GM12878 (cell line): Measurements from ENCODE around the gene TOB1. TPM values are rescaled to one million over a fixed set of nuclear protein-coding genes. Genes with fewer than 3 reads are reported as not detected.

Experiments
- ATAC-seq: fragments of 200-7000 bp; cut with Tn5 transposase; 3 replicates; pipeline ENCODE4 v1.9.1; 2020; ENCODE audit warnings: mild to moderate bottlenecking, moderate library complexity
- BruUV-seq: library from RNA; stranded (reverse); fragments of 400-500 nt; replicated peaks from 2 replicates; lab custom pipeline; 2021; lab: Mats Ljungman, UMichigan
- CTCF ChIA-PET: fragments of 300-600 bp; sonication (Branson Sonifier 250); formaldehyde crosslinking; extraction: SDS; loops from one replicate; lab custom pipeline; 2021; ENCODE audit warnings: inconsistent platforms; lab: Yijun Ruan, JAX
- POLR2A ChIA-PET: fragments of 350-600 bp; formaldehyde crosslinking; extraction: SDS; loops from one replicate; lab custom pipeline; 2021; ENCODE audit warnings: inconsistent platforms; lab: Charles Lee
- RAD21 ChIA-PET: fragments of 300-600 bp; sonication (Branson Sonifier 250); formaldehyde crosslinking; loops from one replicate; lab custom pipeline; 2023; ENCODE audit warnings: antibody characterized with exemption; ENCODE audit not compliant: unreplicated experiment; lab: Charles Lee
- SMC1A ChIA-PET: fragments of 300-600 bp; sonication (Branson Sonifier 250); formaldehyde crosslinking; loops from one replicate; lab custom pipeline; 2023; ENCODE audit not compliant: unreplicated experiment, uncharacterized antibody; lab: Charles Lee
- DNase-seq: peaks from one replicate; pipeline ENCODE4 v3.0.0-alpha.2; 2011; ENCODE audit warnings: low read depth, low spot score
- FAIRE-seq: peaks from 3 replicates; lab custom pipeline; 2011; peaks lifted over from hg19 to GRCh38; lab: Jason Lieb, UNC
- H2AFZ ChIP-seq: 2 replicates; pipeline ENCODE4 v1.6.0; 2011; ENCODE audit warnings: low read depth, low read length, control low read depth; ENCODE audit not compliant: control insufficient read depth
- H3K27ac ChIP-seq: 2 replicates; pipeline ENCODE4 v1.5.1; 2011; ENCODE audit warnings: control low read depth; ENCODE audit not compliant: control insufficient read depth, insufficient read depth
- H3K27me3 ChIP-seq, 2 experiments: replicated peaks in 1 of 2; 2 replicates each; pipeline versions ENCODE4 v1.6.0 to v1.6.1; 2011; ENCODE audit warnings: low read length in 1 of 2; ENCODE audit not compliant: control insufficient read depth in 2 of 2, insufficient read depth in 2 of 2
- H3K36me3 ChIP-seq, 2 experiments: 2 replicates each; pipeline ENCODE4 v1.5.1; 2011; ENCODE audit warnings: low read length in 1 of 2; ENCODE audit not compliant: control insufficient read depth in 2 of 2, insufficient read depth in 2 of 2
- H3K4me1 ChIP-seq: 2 replicates; pipeline ENCODE4 v1.6.1; 2011; ENCODE audit warnings: mild to moderate bottlenecking, low read length, moderate library complexity, mixed read lengths; ENCODE audit not compliant: control insufficient read depth, insufficient read depth
- H3K4me2 ChIP-seq: 2 replicates; pipeline ENCODE4 v1.6.0; 2011; ENCODE audit warnings: control low read depth; ENCODE audit not compliant: control insufficient read depth, insufficient read depth
- H3K4me3 ChIP-seq: fragments of 200-600 bp; sonication (generic); 2 replicates; pipeline ENCODE4 v1.5.1; 2016
- H3K79me2 ChIP-seq: 2 replicates; pipeline ENCODE4 v1.6.0; 2011; ENCODE audit warnings: low read length; ENCODE audit not compliant: control insufficient read depth, insufficient read depth
- H3K9ac ChIP-seq: 2 replicates; pipeline ENCODE4 v1.8.0; 2011; ENCODE audit warnings: low read length, control low read depth, mixed read lengths; ENCODE audit not compliant: control insufficient read depth, insufficient read depth
- H3K9me3 ChIP-seq: replicated peaks from 3 replicates; pipeline ENCODE4 v1.5.1; 2011; ENCODE audit warnings: mild to moderate bottlenecking, low read length; ENCODE audit not compliant: control insufficient read depth, insufficient read depth
- H4K20me1 ChIP-seq: 2 replicates; pipeline ENCODE4 v1.6.0; 2011; ENCODE audit not compliant: control insufficient read depth, insufficient read depth
- MTA2 ChIP-seq: fragments of 450-650 bp; IDR thresholded peaks from 2 replicates; pipeline ENCODE4 v1.6.1; 2016; ENCODE audit warnings: low read depth, mild to moderate bottlenecking, moderate library complexity
- POLR2A ChIP-seq: IDR thresholded peaks from 2 replicates; pipeline ENCODE4 v1.6.1; 2011; ENCODE audit warnings: low read depth, mild to moderate bottlenecking, low read length
- POLR2AphosphoS5 ChIP-seq: IDR thresholded peaks from 2 replicates; pipeline ENCODE4 v1.6.1; 2011; ENCODE audit warnings: mild to moderate bottlenecking, low read length, inconsistent platforms
- YY1 ChIP-seq: IDR thresholded peaks from 2 replicates; pipeline ENCODE4 v1.6.1; 2011; ENCODE audit warnings: low read depth, mild to moderate bottlenecking, low read length
- ZBED1 ChIP-seq: IDR thresholded peaks from 2 replicates; pipeline ENCODE4 v1.6.1; 2016; ENCODE audit warnings: borderline replicate concordance
- WGBS: methylation state at CpG from one replicate; pipeline ENCODE4 v1.1.6; 2016; ENCODE audit warnings: low lambda C conversion rate; ENCODE audit not compliant: insufficient replicate concordance, insufficient coverage; ENCODE audit errors: missing lambda C conversion rate; 5-methylcytosine and 5-hydroxymethylcytosine counted together
- in situ Hi-C: fragments of 300-500 bp; cut with MboI; formaldehyde crosslinking; loops from 9 replicates; pipeline ENCODE4 v1.14.3; 2018; ENCODE audit warnings: mixed read lengths
- intact Hi-C: fragments of 100-400 bp; cut with micrococcal nuclease; formaldehyde crosslinking; loops from one replicate; pipeline ENCODE4 v1.14.2; 2022; ENCODE audit not compliant: unreplicated experiment
- polyA plus RNA-seq, 11 experiments: library from polyadenylated mRNA; depleted of rRNA in 4 of 11; unstranded in 6 of 11; stranded (reverse) in 5 of 11; fragments of >200 nt; fragmentation: Nextera tagmentation in 4 of 11; fragmentation: Illumina TruSeq in 1 of 11; extraction: Ambion mirVana in 4 of 11; extraction: Trizol in 1 of 11; gene quantifications; 1 replicate in 1 of 11; 2 replicates in 10 of 11; pipeline versions ENCODE4 v1.2.1 to v1.2.3, GENCODE V29; 2011 to 2016; ENCODE audit warnings: inconsistent platforms in 2 of 11, missing spikeins in 2 of 11, low read depth in 1 of 11
- total RNA-seq, 4 experiments: library from RNA; depleted of rRNA in 3 of 4; stranded (reverse); fragments of >200 nt in 3 of 4; fragmentation: Illumina TruSeq in 1 of 4; extraction: Trizol in 1 of 4; gene quantifications; 2 replicates each; pipeline versions ENCODE4 v1.2.1 to v1.2.3, GENCODE V29; 2013 to 2021
- TF ChIP-seq, protein P1 (sequence below): fragments of 450-650 bp; IDR thresholded peaks from 2 replicates; pipeline ENCODE4 v1.6.1; 2016; ENCODE audit warnings: mild to moderate bottlenecking
- TF ChIP-seq, protein P2 (sequence below): fragments of 450-650 bp; IDR thresholded peaks from 2 replicates; pipeline ENCODE4 v1.6.1; 2016; ENCODE audit warnings: mild to moderate bottlenecking

Gene TOB1
- total and polyA plus RNA-seq, 10 of the 15 experiments (the other 5 are each of a cell fraction or from before 2014, with no cell fraction given) = 5.0 to 32.4 (median 13.7) TPM

DNA sequence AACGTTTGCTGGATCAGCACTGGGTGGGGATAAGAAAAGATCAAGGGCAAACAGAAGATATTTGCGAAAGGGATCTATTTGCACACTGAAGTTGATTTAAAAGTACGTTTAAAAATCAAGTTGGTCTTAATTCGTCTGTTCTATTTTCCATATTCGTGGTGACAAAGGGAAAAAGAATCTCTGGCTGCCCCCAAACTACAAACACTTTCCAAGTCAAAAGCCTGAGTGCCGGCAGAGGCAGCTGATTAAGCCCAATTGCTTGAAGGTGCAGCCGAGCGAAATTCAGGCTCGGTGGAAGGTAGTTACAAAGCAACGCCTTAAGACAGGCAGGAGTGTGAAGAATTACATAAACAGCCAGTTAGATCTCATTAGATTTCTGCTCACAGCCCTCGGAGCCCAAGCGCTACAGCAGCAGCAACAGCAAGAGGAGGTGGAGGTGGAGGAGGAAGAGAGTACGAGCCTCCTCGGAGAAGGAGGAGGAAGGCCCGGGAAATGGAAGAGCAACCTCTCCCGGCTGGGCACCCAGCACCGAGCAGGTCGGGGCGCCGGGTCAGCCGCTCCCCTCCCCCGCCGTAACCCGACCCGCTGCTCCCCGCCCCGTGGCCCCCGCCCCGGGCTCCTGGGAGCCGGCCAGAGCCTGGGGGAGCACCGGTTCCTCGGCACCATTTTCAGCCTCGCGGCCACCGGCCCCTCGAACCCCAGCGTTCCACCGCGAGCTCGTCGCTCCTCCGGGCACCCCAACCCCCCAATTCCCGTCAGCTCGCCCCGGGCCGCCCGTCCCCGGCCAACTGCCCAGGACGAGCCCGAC is 890 bp downstream of the TOB1 start:
- H2AFZ ChIP-seq = peak overlapping the region; percentile 48
- TF ChIP-seq POLR2A (no peak), MTA2 (no peak), YY1 (peak; percentile 59), ZBED1 (no peak), POLR2AphosphoS5 (peak; percentile 62)
- TF ChIP-seq, protein P1, sequence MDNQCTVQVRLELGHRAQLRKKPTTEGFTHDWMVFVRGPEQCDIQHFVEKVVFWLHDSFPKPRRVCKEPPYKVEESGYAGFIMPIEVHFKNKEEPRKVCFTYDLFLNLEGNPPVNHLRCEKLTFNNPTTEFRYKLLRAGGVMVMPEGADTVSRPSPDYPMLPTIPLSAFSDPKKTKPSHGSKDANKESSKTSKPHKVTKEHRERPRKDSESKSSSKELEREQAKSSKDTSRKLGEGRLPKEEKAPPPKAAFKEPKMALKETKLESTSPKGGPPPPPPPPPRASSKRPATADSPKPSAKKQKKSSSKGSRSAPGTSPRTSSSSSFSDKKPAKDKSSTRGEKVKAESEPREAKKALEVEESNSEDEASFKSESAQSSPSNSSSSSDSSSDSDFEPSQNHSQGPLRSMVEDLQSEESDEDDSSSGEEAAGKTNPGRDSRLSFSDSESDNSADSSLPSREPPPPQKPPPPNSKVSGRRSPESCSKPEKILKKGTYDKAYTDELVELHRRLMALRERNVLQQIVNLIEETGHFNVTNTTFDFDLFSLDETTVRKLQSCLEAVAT = peak; percentile 51; the same call in 1 of the 2 replicates
- TF ChIP-seq, protein P2, sequence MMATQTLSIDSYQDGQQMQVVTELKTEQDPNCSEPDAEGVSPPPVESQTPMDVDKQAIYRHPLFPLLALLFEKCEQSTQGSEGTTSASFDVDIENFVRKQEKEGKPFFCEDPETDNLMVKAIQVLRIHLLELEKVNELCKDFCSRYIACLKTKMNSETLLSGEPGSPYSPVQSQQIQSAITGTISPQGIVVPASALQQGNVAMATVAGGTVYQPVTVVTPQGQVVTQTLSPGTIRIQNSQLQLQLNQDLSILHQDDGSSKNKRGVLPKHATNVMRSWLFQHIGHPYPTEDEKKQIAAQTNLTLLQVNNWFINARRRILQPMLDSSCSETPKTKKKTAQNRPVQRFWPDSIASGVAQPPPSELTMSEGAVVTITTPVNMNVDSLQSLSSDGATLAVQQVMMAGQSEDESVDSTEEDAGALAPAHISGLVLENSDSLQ = 0 out of 2 replicates have a peak, but pooled peaks have one; percentile 41
- ATAC-seq (peak; percentile 1; the same call in 2 of the 3 replicates), DNase-seq (no peak), FAIRE-seq (peak; percentile 31)
- ChIA-PET SMC1A (interaction anchor here (0.7 to 5.6 kb wide), 6 partner anchors 8 to 190 kb away, joined by 3 to 46 read pairs (median 3); no protein-coding TSS in a partner anchor), RAD21 (interaction anchor here (1.0 to 3.9 kb wide), 9 partner anchors 9 to 288 kb away, joined by 3 to 19 read pairs (median 5); partner anchors contain the start of gene NME1), POLR2A (interaction anchor here (0.5 to 3.5 kb wide), 10 partner anchors 10 to 1178 kb away, joined by 3 to 31 read pairs (median 4); partner anchors contain the start of gene NME1), CTCF (interaction anchor here (1.0 to 8.7 kb wide), 5 partner anchors 9 to 92 kb away, joined by 3 to 85 read pairs (median 14); no protein-coding TSS in a partner anchor)
- peak overlapping the region; percentile 75 for H3K4me2 ChIP-seq
- no peaks in the 10 kb centered on the region for H3K27me3 ChIP-seq
- H3K27ac ChIP-seq = peak overlapping the region; percentile 68
- H3K4me1 ChIP-seq = no peaks in the 10 kb centered on the region
- peak overlapping the region; percentile 68 for H3K9ac ChIP-seq
- intact Hi-C loops (loop anchor here (2.0 to 10.0 kb wide), 3 partner anchors 187 to 390 kb away; partner anchors contain the start of gene NME1), in situ Hi-C loops (loop anchor here (5.0 kb wide), 1 partner anchor 287 kb away; the partner anchor contains the start of gene NME1)
- peaks cover 39% of the 10 kb centered on the region for H3K79me2 ChIP-seq
- under 1% methylated on average over 20 of the region's 50 CpGs for WGBS
- H4K20me1 ChIP-seq = no peaks in the 10 kb centered on the region
- H3K36me3 ChIP-seq = no peaks in the 10 kb centered on the region; a peak in 1 of 4 replicates
- H3K4me3 ChIP-seq = peak overlapping the region; percentile 92
- BruUV-seq = no TSS peak
- H3K9me3 ChIP-seq = no peaks in the 10 kb centered on the region
